Fibroblast of the aortic adventitia (primary cell): ENCODE results near the gene RPL35. TPM values are rescaled to one million over a fixed set of nuclear protein-coding genes. Genes with fewer than 3 reads are reported as not detected.
"Not testable (repeated sequence)": the region's sequence is repeated elsewhere in the genome, so short reads cannot be mapped to it uniquely, and the experiment has no call there.

Experiments
- DNase-seq: peaks from one replicate; pipeline ENCODE4 v3.0.0-alpha.2; 2010; ENCODE audit warnings: low read depth
- H3K4me3 ChIP-seq: 2 replicates; pipeline ENCODE4 v1.5.1; 2011; ENCODE audit warnings: low read depth, mild to moderate bottlenecking, control low read depth, low read length, moderate library complexity
- total RNA-seq: library from RNA; depleted of rRNA; stranded (reverse); fragments of >200 nt; gene quantifications from 2 replicates; pipeline ENCODE4 v1.2.3, GENCODE V29; 2012; ENCODE audit warnings: low replicate concordance
- TF ChIP-seq, protein P1 (sequence below): IDR thresholded peaks from 2 replicates; pipeline ENCODE4 v1.5.1; 2011; ENCODE audit warnings: mild to moderate bottlenecking, low read length, control low read depth, inconsistent platforms; ENCODE audit not compliant: insufficient read depth

The RPL35 gene
- total RNA-seq, 1 donor, result 2,683 TPM

GRCh38 chr9:124853605-124854143 is 8.1 kb downstream of the RPL35 start:
- no peak for DNase-seq
- TF ChIP-seq, protein P1, sequence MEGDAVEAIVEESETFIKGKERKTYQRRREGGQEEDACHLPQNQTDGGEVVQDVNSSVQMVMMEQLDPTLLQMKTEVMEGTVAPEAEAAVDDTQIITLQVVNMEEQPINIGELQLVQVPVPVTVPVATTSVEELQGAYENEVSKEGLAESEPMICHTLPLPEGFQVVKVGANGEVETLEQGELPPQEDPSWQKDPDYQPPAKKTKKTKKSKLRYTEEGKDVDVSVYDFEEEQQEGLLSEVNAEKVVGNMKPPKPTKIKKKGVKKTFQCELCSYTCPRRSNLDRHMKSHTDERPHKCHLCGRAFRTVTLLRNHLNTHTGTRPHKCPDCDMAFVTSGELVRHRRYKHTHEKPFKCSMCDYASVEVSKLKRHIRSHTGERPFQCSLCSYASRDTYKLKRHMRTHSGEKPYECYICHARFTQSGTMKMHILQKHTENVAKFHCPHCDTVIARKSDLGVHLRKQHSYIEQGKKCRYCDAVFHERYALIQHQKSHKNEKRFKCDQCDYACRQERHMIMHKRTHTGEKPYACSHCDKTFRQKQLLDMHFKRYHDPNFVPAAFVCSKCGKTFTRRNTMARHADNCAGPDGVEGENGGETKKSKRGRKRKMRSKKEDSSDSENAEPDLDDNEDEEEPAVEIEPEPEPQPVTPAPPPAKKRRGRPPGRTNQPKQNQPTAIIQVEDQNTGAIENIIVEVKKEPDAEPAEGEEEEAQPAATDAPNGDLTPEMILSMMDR, result no peak
- H3K4me3 ChIP-seq, result peak overlapping the region; percentile 69

GRCh38 chr9:124852829-124853531 is 8.8 kb downstream of the RPL35 start, which contains the start of gene WDR38:
TSS of gene WDR38 (plus strand) at chr9:124853460. CDS start at chr9:124853532, 72 bp downstream.
- TF ChIP-seq, protein P1, result peak; percentile 82
- peak within 1 kb of the TSS; percentile 69 for H3K4me3 ChIP-seq
- peak; percentile 62 for DNase-seq

DNA sequence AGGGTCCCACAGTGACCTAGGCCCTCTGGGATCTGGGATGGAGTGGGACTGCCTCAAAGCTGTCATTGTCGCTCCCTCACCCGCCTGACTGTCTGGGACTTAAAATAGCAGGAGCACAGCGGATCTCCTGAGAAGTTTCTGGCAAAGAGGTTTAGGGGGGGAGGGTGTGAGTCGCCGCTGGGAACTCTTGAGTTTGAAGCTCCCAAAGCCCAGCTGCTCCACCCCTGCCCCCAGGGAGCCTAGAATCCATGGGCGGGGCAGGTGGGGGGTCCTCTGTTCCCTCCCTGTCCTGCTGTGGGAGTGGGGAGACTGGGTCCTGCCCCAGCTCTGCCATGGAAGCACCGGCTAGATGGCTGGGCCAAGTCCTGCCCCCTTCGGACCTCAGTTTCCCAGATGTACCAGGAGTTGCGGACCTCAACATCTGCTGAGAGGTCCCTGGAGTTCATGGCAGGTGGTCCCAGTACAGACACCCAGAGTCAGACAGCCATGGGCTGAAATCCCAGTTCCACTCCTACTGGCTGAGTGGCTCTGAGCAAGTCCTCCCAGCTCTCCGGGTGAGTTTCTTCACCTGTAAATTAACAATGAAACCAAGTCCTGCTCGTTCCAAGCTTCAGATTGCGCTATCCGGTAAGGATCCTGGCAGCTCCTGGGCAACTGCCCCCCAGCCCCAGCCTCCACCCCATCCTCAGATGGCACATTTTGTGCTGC is 9.5 kb downstream of the RPL35 start:
- DNase-seq, result no peak
- H3K4me3 ChIP-seq, result no peak overlapping the region
- TF ChIP-seq, protein P1, result no peak

GRCh38 chr9:124849801-124850200 is 12.0 kb downstream of the RPL35 start:
- TF ChIP-seq, protein P1, result no peak
- no peak overlapping the region for H3K4me3 ChIP-seq
- DNase-seq, result peak; percentile 81

- TF ChIP-seq, protein P1, result no peak
- no peak overlapping the region for H3K4me3 ChIP-seq
- DNase-seq, result no peak
Observed at GRCh38 chr9:124846969-124847368, 14.8 kb downstream of the RPL35 start.

GRCh38 chr9:124846467-124846866 is 15.3 kb downstream of the RPL35 start:
- H3K4me3 ChIP-seq, DNase-seq: not testable (repeated sequence)

DNA sequence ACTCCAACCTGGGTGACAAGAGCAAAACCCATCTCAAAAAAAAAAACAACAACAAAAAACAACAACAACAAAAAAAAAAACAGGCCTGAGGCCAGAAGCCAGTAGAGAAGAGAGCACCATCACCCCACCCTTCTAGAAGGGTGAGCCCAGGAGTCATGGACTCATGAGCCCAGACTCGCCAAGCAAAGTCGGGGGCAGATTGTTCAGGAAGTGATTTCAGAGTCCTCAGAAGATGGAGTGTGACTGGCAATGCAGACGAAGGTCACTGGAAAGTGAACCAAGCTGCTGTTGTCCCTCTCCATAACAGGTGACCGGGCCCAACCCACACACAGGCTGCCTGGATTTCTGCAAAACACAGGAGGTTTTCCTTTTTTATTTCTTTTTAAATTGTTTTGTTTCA is 17.5 kb downstream of the RPL35 start:
- TF ChIP-seq, protein P1, result no peak
- no peak for DNase-seq
- no peak overlapping the region for H3K4me3 ChIP-seq
